ENCODE results near the gene UNC5A.

The UNC5A gene

GRCh38 chr5:176929654-176930053, 119.3 kb downstream of the UNC5A start:
- Histone ChIP-seq H3K36me3 (ENCODE audit: control insufficient read depth, insufficient read depth, low read length) (peaks cover 51% of the 10 kb centered on the region), H3K9me3 (ENCODE audit: control insufficient read depth, insufficient read depth, low read depth, low read length) (no peaks in the 10 kb centered on the region)

More at GRCh38 chr5:176929654-176930053, 119.3 kb downstream of the UNC5A start:
- H3K4me1 ChIP-seq (ENCODE audit: control insufficient read depth, insufficient read depth, low read length) = no peaks in the 10 kb centered on the region
- H3K27me3 ChIP-seq (ENCODE audit: control insufficient read depth, insufficient read depth, low read length) = no peaks in the 10 kb centered on the region
- no peak overlapping the region for H3K9ac ChIP-seq (ENCODE audit: low read length)
- no peak overlapping the region for H3K27ac ChIP-seq (ENCODE audit: low read depth, low read length)
- no peak overlapping the region for H3K4me3 ChIP-seq (ENCODE audit: low read depth, low read length)
